Stimulated activated CD8-positive, alpha-beta memory T cell treated with anti-CD3 and anti-CD28 coated beads, Interleukin-12 subunit alpha, Interleukin-12 subunit beta, amount 100 ng/mL, for 24 hours (primary cell): ENCODE measurements around the gene CSNK1G2.

Experiments
- DNase-seq: peaks from one replicate; pipeline ENCODE4 v3.0.0-alpha.2; 2020; ENCODE audit errors: extremely low read depth

The CSNK1G2 gene

DNA sequence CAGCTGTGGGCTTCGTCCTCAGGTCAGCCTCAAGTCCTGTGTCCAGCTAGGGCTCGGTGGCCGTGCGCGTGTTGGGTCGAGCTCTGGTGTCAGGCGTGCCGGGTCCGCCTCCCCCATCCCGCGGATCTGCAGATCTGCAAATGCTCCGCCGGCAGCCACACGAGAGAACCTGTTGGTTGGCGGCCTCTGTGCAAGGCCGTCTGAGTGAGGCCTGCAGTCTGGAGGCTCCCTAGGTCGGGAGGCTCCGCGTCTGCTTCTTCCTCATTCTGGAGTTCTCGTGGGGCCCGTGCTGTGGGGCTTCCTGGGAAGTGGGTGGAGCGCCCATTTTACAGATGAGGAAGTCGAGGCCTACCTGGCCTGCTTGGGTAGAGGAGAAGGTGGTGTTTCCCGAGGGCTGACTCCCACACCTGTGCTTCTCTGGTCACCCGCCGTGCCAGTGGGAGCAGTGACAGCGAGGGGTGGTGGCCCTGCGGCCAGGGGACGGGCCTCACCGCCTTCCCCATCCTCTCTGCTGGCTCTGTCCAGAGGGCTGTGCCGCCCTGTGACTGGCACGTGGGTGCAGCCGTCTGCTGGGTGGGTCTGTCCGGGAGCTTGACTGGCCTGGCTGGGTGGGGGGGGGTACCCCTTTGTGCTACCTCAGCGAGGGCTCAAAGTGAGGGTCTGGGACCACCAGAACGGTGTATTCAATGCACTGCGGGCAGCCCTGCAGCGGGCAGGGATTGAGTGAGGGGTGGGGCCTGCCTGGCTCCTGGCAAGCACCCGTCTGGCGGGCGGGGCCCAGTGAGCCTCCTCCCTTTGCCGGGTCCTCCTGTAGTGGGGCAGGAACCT is 3.3 kb downstream of the CSNK1G2 start:
- DNase-seq = no peak

DNA sequence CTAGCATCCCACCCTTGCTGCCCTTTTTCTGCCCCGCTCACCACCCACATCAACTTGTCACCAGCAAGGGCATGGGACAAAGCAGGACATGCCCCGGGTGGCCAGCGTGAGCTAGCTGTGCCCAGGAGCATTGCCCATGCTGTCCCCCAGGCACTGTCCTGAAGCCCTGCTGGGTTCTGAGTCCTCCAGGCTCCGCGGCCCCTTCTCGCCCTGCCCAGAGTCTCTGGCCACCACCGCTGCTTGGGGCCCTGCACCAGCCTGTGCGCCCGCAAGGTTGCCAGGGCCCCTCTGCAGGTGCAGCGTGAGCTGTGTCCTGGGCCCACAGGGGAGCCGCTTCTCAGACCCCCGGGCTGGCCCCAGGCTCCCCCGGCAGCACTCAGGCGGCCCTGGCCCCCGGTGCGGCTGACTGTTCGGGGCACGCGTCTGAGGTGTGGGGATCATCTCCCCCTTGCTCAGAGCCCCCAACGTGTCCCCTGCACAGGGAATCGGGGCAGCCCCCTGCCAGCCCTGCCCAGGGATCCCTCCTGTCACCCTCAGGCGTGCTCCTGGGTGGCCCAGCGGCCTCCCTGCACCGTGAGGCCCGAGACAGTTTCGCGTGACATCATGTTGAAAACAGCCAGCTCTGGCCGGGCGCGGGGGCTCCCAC is 4.1 kb downstream of the CSNK1G2 start:
- no peak for DNase-seq

DNA sequence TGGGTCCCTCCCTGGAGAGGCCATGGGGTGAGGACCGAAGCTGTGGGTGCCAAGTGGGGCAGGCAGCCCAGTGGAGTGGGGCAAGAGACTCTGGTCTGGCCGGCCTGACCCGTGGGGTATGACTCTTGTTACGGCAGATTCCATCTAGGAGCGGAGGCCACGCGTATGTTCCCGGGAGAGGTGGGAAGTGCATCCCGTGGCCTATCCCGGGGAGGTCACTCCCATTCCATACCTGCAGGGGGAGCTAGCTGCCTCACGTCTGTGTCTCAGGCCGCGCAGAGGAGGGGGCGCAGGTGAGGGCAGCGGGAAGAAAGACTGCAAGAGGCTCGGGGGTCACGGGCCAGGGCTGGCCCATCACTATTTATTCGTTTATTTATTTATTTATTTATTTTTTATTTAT is 4.9 kb downstream of the CSNK1G2 start:
- no peak for DNase-seq

DNA sequence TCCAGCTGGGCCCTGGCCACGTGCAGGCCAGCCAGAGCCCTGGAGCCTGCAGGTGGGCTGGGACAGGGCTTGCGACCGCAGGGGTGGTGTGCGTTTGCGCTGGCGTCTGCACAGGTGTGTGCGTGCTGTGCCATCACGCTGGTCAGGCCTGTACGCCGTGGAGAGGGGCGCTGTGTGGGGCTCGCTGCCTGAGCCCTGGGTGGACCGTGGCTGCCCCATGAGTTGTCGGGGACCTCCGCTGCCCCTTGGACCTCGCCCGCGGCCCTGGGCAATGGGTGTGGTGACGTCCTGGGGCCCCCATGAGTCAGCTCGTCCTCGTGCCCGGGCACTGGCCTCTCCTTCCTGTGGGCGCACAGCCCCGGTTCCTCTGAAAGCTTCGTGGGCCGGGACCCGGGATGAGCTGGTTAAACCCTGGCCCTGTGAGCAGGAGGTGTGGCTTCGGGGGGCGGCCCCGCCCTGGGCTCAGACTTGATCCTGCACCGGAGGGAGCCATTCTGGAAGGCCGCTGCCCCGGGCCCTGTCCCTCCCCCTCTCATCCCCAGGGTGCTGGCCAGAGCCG is 6.8 kb downstream of the CSNK1G2 start:
- no peak for DNase-seq

DNA sequence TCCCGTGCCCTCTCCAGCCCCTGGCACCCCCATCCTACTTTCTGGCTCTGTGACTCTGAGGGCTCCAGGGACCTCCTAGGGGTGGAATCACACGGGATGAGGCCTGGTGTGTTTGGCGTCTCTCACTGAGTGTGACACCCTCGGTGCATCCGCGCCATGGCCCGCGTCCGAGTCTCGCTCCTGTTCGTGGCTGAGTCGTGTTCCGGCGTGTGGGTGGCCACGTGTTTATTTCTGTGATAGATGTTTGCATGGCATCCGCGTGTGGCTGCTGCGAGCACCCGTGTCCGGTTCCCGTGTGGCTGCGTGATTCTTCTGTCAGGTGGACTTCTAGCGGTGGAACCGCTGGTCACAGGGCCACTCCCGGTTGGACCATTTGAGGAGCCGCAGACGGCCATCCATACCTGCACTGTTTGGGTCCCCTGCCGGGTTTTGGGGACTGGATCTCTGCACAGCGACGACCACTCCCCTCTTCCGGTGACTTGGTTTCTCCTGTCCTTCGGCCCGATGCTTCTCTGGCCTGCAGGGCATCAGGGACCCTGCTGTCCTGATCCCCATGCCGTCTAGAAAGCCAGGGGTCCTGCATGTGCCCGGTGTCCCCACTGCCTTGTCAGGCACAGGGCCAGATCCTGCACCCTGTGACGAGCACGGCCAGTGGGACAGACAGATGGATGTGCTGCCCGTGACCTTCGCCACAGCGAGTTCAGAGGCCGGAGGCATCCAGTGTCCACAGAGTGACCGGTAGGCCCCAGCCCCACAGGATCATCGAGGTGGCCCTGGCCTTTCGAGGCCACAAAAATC is 8.5 kb downstream of the CSNK1G2 start:
- no peak for DNase-seq

DNA sequence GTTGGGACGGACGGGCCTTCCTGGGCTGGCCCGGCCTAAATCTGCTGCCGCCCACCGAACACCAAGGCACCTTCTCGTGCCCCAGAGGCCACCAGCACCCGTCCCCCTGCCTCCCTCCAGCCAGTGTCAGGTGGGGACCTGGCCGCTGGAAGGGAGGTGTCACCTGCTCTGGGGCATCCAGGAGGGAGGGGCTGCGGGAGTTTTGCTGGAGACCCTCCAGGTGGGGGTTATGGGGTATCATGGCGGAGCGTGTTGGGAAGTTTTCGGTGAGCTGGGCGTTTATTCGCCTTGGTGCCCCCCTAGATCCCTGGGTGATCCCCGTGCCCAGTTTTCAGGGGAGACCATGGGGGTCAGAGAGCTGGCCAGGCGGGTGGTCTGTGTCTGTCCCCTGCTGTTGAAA is 9.7 kb downstream of the CSNK1G2 start:
- DNase-seq = no peak

DNA sequence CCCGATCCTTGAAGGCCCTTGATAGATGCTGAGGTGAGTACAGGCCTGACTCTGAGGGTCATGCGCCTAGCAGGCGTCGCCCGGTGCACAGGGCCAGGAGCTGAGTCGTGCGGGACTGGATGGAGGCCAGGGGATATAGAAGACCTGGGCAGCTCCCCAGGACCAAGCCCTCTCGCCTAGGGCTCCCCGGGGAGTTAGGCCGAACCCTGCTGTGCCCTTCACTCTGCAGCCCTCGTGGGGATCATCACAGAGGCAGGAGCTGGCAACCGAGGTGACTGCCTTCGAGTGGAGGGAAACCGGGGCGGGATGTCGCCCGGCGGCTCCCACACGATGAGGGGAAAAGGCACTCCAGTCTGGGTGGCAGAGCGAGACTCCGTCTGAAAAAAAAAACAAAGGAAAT is 11.7 kb downstream of the CSNK1G2 start:
- no peak for DNase-seq

DNA sequence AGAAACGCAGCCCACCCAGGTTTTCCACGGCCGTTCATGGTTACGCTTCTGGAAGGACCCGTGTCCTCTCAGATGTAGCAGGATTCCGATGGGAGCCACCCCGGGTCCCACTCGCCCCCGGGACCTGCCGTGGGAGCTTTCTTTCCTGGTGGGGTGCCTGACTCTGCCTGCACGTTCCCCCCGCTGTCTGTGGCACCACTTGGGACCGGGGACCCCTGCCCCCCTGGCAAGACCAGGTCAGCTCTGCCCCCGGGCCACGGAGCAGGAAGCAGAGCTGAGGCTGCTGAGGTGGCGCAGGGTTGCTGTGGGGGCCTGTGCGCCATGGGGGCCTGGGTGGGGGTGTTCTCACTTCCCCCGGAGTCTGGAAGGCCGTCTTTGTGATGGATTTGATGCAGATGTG is 12.1 kb downstream of the CSNK1G2 start:
- DNase-seq = no peak

DNA sequence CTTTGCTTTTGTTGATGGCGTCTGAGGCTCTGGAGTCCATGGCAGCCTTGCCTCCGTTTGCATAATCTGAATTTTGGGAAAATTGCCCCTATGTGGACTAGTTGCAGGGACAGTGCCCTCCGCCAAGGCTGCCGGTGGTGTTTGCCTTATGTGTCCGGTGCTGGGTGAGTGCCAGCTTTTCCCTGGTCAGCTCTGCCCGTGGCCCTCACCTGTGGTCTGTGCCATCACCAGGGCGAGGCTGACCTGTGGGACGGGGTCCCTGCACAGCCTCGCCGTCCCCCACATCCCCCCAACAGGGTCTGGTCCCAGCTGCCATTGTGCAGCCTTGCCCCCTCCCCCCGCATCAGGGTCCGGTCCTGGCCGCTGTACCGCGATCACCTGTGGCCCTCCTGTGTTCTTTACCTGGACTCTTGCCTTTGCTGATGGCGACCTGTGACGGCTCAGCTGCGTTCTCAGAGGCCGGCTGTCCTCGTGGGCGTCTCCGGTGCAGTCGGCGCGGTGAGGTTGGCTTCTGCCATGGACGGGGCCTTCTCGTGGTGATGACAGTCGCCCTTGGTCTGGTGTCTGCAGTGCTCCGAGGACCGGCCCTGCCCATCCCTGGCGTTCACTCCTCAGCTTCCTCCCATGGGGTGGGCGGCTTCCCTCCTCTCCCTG is 12.6 kb downstream of the CSNK1G2 start:
- no peak for DNase-seq

DNA sequence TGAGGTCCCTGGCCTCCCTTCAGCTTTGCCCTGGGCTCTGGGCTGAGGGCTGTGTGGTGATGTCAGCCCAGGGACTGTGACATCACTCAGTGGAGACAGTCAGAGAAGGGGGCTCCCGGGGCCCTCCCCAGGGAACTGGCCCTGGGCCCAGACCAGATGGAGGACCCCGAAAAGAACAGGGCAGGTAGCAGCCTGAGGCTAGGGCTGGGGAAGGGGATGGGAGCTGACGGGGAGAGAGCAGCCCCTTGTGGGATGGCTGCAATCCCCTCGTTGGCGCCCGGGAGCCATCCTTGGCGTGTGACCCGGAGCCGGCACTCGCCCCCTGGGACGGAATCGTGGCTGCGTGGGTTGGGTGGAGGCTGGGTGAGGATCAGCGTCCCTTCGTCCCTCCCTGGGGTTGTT is 13.6 kb downstream of the CSNK1G2 start:
- no peak for DNase-seq

DNA sequence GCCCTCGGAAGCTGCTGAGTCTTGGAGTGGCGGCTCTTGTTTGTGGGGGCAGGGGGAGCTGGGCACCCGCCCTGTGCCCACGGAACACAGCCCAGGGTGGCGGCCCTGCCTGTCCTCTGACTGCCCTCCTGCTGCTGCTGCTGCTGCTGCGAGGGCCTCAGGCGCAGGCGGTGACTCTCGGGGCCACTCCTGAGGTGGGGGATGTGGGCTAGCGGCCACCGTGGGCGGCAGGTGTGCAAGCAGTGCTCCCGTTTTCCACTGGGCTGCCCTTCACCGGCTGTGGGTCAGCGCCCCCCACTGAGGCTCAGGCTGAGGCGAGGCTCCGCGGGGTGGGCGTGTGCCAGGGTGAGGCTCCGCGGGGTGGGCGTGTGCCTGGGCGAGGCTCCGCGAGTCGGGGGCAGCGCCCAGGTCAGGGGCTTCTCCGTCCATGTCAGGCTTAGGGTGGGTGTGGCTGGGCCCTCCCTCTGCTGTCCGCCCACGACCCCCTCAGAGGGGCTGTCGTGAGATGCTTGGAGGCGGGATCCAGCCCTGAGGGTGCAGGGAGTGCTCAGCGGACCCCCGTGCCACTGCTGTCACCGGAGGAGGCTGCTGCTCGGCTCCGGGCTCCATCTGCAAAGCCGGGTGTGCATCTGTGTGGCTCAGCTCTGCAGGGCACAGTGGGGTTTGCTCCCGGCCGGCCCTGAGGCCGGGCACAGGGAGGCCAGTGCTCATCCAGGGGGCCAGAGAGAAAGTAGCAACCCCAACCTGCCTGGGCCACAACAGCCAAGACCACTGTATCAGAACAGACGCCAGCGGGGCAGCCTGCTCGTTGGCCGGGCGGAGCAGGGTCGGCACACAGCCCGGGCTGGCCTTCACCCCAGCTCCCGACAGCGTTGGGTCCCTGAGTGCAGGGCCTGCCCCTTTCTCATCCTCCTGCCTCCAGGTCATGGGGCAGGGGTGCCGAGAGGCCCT is 14.5 kb downstream of the CSNK1G2 start:
- no peak for DNase-seq

DNA sequence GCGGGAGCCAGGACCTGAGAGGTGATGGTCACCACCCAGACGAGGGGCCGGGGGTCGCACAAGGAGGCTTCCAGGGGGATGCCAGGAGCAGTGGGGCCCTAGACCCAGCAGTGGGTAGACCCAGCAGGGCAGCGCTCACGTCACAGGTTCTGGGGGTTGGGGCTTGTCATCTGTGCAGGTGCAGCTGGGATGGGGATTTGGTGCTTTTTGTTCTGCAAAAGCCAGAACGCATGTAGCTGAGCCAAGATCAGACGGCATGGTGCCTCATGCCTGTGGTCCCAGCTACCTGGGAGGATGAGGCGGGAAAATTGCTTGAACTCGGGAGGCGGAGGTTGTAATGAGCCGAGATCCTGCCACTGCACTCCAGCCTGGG is 15.1 kb downstream of the CSNK1G2 start:
- no peak for DNase-seq

DNA sequence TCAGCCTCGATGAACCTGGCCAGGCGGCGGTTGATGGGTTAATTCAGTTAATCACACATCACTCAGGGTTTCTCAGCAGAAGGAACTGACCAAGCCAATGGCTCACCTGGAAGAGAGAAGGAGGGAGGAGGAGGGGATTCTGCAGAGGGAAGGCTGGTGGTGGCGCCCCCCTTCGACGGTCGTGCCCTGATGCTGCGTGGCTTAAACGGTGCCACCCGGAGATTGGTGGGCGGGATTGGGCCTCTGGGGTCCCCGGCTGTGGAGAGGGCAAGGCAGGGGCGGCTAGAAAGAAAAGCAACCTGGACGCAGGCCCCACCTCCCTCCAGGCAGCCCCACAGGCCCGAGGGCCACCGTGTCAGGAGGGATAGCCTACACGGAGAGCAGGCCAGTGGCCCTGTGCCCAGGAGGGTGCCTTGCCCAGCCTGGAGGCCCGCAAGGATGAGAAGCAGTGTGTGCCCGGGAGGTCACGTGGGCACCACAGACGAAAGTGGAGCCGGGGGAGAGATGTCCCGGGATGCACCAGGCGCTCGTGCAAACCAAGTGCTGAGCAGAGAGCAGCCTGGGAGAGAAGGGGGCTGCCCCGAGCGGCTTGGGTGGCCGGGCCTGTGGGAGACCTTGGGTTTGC is 16.0 kb downstream of the CSNK1G2 start:
- no peak for DNase-seq

DNA sequence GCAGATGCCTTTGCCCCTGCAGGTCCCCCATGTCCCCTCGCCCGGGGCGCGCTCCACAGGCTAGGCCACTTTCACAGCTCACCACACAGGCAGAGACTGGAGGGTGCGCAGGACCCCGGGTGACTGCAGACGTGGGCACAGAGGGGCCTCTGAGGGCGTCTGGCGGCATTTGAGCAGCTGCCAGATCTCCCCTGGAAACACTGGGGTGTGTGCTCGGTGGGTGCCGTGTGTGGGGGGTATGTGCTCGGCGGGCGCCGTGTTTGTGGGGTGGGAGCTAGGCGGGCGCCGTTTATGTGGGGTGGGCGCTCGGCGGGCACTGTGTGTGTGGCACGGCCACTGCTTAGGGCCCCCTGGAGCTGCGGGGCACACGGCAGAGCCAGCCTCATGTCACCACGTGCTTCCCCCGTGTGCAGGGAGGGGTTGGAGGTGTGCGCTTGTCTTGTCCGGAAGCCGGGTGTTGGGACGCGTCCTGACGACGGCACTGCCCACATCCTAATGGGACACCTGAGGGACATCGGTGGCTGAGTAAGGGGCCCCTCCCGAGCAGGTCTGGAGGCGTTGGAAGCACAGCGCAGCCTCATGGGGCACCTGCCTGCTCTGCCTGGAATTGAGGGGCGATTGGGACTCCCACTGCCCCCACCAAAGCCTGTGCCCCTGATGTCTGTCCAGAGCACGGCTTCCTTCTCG is 16.7 kb downstream of the CSNK1G2 start:
- no peak for DNase-seq

DNA sequence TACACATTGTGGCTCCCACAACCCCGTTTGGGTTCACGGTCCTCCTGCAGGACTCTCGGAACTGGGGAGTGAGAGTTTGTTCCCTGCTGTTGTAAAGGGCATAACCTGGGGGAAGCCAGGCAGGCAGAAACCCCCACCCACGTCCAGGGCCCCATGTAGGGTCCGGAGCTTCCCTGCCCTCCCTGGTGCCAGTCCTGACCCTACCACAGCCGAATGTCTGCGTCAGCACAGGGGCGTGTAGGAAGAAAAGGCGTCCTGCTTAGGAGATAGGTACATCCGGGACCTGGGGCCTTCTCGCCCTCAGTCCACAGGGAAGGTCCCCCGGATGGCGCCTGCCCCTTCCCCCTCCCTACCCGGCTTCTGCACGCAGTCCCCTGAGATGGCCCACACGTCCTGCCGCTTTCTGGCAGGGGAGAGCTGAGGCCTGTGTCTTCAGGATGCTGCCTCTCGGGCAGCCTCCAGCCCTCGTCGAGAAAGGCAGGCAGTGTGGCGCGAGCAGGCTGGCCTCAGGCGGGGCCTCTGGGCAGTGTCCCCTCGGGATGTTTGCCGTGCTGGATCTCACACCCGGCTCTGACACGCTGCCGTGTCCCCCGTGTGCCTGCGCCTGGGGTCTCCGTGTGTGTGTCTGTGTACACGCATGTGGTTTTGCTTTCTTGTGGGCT is 19.1 kb downstream of the CSNK1G2 start:
- DNase-seq = no peak

DNA sequence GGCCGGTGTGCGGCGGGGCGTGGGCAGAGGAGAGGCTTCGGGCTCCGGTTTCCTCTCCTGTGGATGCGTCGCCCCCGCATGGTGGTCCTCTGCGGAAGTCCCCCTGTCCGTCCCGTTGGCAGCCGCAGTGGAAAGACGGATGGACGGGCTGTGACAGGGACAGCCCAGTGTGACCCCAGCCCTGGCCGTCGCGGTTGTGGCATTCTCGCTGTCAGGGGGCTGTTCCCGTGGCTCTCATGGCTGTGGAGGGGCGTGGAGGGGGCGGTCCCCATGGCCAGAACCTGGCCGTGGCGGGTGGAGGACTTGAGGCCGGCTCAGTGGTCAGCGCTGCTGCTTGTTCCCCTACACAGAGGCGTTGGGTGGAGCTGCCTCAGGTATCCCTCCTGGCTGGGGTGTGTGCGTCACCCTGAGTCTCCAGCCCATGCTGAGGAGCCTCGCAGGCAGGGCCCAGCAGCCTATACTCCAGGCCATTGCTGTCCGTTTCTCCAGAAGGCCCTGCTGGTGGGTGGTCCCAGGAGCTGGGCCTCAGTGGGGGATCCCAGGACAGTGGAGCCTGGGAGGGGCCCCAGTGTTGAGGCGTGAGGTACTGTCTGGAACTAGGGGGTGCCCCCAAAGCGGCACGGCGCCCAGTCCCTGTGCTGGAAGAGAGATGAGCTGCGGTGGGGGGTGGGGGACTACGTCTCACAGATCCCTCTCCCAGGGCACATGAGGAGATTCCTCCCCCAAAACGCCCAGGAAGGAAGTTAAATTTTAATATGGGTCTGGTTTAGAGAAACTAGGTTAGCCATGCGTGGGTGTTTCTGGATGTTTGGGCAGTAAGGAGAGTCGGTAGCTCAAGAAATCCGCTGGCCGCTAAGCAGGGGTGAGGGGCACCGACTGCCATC is 20.3 kb downstream of the CSNK1G2 start:
- DNase-seq = no peak

DNA sequence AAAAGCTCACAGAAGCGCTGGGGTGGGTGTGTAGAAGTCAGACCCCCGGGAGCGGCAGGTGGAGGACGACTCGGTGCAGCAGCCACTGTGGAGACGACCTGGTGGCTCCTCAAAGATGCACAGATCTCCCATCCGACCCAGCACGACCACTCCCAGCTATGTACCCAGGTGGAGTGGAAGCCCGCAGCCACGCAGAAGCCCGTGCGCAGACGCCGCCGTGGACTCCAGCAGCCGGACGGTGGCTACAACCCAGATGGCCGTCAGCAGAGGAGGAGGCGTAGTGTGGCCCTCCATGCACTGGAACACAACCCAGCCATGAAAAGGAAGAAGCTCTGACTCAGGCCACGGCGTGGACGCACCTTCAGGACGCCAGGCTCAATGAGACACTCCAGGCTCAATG is 21.7 kb downstream of the CSNK1G2 start:
- DNase-seq = no peak

DNA sequence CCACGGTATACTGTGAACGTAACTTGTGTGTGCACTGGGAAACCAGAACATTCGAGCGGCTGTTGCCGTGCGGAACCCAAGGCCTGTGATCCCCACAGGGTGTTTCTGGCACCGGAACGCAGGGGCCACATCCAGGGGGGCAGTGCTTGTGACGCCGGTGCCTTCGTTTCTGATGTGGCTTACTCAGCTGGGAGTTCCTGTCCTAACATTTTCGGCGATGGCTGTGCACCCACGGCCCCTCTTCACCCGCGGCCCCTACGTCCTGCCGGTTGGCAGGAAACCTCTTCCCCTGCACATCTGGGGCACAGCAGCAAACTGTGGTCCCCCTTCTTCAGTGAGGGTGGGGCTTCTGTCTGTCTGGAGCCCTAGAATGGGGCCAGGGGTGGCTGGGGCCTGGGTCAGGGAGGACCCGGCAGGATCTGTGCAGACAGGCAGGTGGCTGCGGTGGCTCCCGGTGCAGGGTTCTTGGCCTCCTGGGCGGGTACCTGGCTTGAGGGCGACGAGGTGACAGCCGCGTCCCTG is 26.2 kb downstream of the CSNK1G2 start:
- no peak for DNase-seq
